ENCODE data around the gene ILF2. TPM values are rescaled to one million over a fixed set of nuclear protein-coding genes. Genes with fewer than 3 reads are reported as not detected.
"Not testable (repeated sequence)": the region's sequence is repeated elsewhere in the genome, so short reads cannot be mapped to it uniquely, and the experiment has no call there.

The ILF2 gene
- total RNA-seq, 1 donor from 2014 or later, result 85.4 TPM

- no peak overlapping the region for H3K27ac ChIP-seq
- H3K4me3 ChIP-seq, result no peak overlapping the region
- peaks cover 0 to 80% of the 10 kb centered on the region in 2 donors for H3K36me3 ChIP-seq
- DNase-seq (ENCODE audit: extremely low spot score in 2 of 2), result no peak
- no peaks in the 10 kb centered on the region for H3K27me3 ChIP-seq
- intact Hi-C loops (cut with DNase I), result no loop called here
- no peak for TF ChIP-seq POLR2AphosphoS5 (IDR thresholded peaks at IDR 0.05; ENCODE audit: insufficient read depth in 1 of 2, low read depth in 1 of 2)
- TF ChIP-seq POLR2A (IDR thresholded peaks at IDR 0.05), result no peak
- TF ChIP-seq, protein P1, sequence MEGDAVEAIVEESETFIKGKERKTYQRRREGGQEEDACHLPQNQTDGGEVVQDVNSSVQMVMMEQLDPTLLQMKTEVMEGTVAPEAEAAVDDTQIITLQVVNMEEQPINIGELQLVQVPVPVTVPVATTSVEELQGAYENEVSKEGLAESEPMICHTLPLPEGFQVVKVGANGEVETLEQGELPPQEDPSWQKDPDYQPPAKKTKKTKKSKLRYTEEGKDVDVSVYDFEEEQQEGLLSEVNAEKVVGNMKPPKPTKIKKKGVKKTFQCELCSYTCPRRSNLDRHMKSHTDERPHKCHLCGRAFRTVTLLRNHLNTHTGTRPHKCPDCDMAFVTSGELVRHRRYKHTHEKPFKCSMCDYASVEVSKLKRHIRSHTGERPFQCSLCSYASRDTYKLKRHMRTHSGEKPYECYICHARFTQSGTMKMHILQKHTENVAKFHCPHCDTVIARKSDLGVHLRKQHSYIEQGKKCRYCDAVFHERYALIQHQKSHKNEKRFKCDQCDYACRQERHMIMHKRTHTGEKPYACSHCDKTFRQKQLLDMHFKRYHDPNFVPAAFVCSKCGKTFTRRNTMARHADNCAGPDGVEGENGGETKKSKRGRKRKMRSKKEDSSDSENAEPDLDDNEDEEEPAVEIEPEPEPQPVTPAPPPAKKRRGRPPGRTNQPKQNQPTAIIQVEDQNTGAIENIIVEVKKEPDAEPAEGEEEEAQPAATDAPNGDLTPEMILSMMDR (IDR thresholded peaks at IDR 0.05), result no peak
- no peaks in the 10 kb centered on the region for H3K9me3 ChIP-seq
- peaks cover 20% of the 10 kb centered on the region for H3K4me1 ChIP-seq
Observed at GRCh38 chr1:153643816-153644215, 27.0 kb downstream of the ILF2 start.

GRCh38 chr1:153643100-153643499 is 27.7 kb downstream of the ILF2 start:
- Histone ChIP-seq H3K4me1 (peaks cover 26% of the 10 kb centered on the region), H3K27me3 (no peaks in the 10 kb centered on the region), H3K4me3 (no peak overlapping the region), H3K27ac (no peak overlapping the region), H3K36me3 (peaks cover 0 to 87% of the 10 kb centered on the region in 2 donors), H3K9me3 (no peaks in the 10 kb centered on the region)
- no peak for TF ChIP-seq POLR2AphosphoS5 (IDR thresholded peaks at IDR 0.05; ENCODE audit: insufficient read depth in 1 of 2, low read depth in 1 of 2)
- TF ChIP-seq, protein P1 (IDR thresholded peaks at IDR 0.05), result no peak
- TF ChIP-seq POLR2A (IDR thresholded peaks at IDR 0.05), result no peak
- DNase-seq (ENCODE audit: extremely low spot score in 2 of 2), result no peak
- intact Hi-C loops (cut with DNase I), result no loop called here

DNA sequence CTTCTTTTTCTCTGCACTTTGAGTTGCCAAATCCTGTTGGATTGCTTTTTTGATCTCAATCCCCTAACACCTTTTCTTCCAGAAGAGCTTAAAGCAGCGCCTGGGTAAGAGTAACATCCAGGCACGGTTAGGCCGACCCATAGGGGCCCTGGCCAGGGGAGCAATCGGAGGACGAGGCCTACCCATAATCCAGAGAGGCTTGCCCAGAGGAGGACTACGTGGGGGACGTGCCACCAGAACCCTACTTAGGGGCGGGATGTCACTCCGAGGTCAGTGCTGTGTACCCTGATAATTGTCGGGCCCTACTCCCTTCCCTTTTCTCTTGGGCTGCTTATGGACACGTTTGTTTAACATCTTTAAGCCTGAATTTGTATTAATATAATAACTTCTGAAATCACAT is 28.6 kb downstream of the ILF2 start:
- H3K9me3 ChIP-seq, result no peaks in the 10 kb centered on the region
- DNase-seq (ENCODE audit: extremely low spot score in 2 of 2), result no peak
- no peak for TF ChIP-seq POLR2AphosphoS5 (IDR thresholded peaks at IDR 0.05; ENCODE audit: insufficient read depth in 1 of 2, low read depth in 1 of 2)
- no peak for TF ChIP-seq POLR2A (IDR thresholded peaks at IDR 0.05)
- TF ChIP-seq, protein P1 (IDR thresholded peaks at IDR 0.05), result no peak
- H3K27ac ChIP-seq, result no peak overlapping the region
- intact Hi-C loops (cut with DNase I), result no loop called here
- H3K27me3 ChIP-seq, result no peaks in the 10 kb centered on the region
- no peak overlapping the region for H3K4me3 ChIP-seq
- H3K4me1 ChIP-seq, result peaks cover 34% of the 10 kb centered on the region
- peaks cover 0 to 95% of the 10 kb centered on the region in 2 donors for H3K36me3 ChIP-seq

GRCh38 chr1:153640861-153641260 is 29.9 kb downstream of the ILF2 start:
- no peak for DNase-seq (ENCODE audit: extremely low spot score in 2 of 2)
- H3K4me1 ChIP-seq, result peaks cover 46% of the 10 kb centered on the region
- H3K36me3 ChIP-seq, result peaks cover 0 to 97% of the 10 kb centered on the region in 2 donors
- TF ChIP-seq, protein P1 (IDR thresholded peaks at IDR 0.05), result no peak
- TF ChIP-seq POLR2AphosphoS5 (IDR thresholded peaks at IDR 0.05; ENCODE audit: insufficient read depth in 1 of 2, low read depth in 1 of 2) (no peak), POLR2A (IDR thresholded peaks at IDR 0.05) (no peak)
- intact Hi-C loops (cut with DNase I), result no loop called here
- H3K4me3 ChIP-seq, result no peak overlapping the region
- H3K27ac ChIP-seq, result no peak overlapping the region
- H3K27me3 ChIP-seq, result no peaks in the 10 kb centered on the region
- no peaks in the 10 kb centered on the region for H3K9me3 ChIP-seq

- DNase-seq (ENCODE audit: extremely low spot score in 2 of 2); H3K27me3 ChIP-seq; H3K9me3 ChIP-seq; H3K27ac ChIP-seq; H3K4me3 ChIP-seq; intact Hi-C loops (cut with DNase I): not testable (repeated sequence)
- Histone ChIP-seq H3K4me1 (peaks cover 53% of the 10 kb centered on the region), H3K36me3 (peaks cover 0 to 90% of the 10 kb centered on the region in 2 donors)
Observed at GRCh38 chr1:153640213-153640612, 30.6 kb downstream of the ILF2 start.
